Stimulated activated CD8-positive, alpha-beta memory T cell treated with anti-CD3 and anti-CD28 coated beads, Interleukin-12 subunit alpha, Interleukin-12 subunit beta, amount 100 ng/mL, for 4 hours (primary cell): ENCODE data around the gene FOXP4.

Source experiments
- DNase-seq: peaks from one replicate; pipeline ENCODE4 v3.0.0-alpha.2; 2020; ENCODE audit warnings: low read depth

Gene FOXP4

GRCh38 chr6:41522780-41523548 lies 23.2 kb upstream of the FOXP4 start:
- no peak for DNase-seq

- DNase-seq: no peak
Measured at GRCh38 chr6:41523915-41524633, 22.1 kb upstream of the FOXP4 start.

DNA sequence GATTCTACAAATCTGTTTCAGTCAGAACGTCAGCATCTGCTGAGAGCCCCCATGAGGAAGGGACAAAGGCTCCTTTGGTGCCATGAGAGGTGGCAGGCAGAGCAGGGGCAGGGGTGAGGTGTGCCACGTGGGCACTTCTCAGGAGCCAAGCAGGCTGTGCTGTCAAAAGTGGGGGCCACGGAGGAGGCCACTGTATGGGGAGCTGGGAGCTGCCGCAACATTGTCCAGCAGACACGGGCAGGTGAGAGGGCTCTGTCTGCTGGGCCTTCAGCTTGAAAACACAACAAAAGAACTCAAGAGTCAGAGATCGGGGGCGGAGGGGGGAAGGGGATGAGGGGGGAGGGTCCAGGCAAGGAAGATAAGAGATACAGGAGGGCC lies 21.6 kb upstream of the FOXP4 start:
- DNase-seq: no peak

- DNase-seq: no peak
Measured at GRCh38 chr6:41527721-41528408, 18.3 kb upstream of the FOXP4 start.

- DNase-seq: no peak
Measured at GRCh38 chr6:41528409-41528963, 17.7 kb upstream of the FOXP4 start.

- no peak for DNase-seq
Measured at GRCh38 chr6:41529049-41529448, 17.1 kb upstream of the FOXP4 start.

DNA sequence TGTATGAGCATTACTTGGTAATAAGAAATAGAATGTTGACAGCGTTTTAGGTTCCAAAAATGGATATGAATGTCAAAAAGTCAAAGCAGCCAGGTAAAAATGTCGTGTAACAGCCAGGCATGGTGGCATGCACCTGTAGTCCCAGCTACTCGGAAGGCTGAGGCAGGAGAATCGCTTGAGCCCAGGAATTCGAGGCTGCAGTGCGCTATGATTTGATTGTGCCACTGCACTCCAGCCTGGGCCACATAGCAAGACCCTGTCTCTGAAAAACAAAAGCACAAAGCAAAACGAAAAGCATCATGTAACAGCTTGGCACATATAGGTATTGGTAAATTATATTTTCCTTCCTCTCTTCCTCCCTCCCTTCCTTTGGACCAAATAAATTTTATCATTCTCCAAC lies 16.2 kb upstream of the FOXP4 start:
- no peak for DNase-seq

- no peak for DNase-seq
Measured at GRCh38 chr6:41530476-41530875, 15.7 kb upstream of the FOXP4 start.

- no peak for DNase-seq
Measured at GRCh38 chr6:41531016-41531415, 15.2 kb upstream of the FOXP4 start.

- peak; percentile 56 for DNase-seq
Measured at GRCh38 chr6:41531591-41532582, 14.3 kb upstream of the FOXP4 start.

GRCh38 chr6:41535766-41536165 lies 10.4 kb upstream of the FOXP4 start:
- DNase-seq: no peak

- no peak for DNase-seq
Measured at GRCh38 chr6:41536795-41537758, 9.1 kb upstream of the FOXP4 start.

DNA sequence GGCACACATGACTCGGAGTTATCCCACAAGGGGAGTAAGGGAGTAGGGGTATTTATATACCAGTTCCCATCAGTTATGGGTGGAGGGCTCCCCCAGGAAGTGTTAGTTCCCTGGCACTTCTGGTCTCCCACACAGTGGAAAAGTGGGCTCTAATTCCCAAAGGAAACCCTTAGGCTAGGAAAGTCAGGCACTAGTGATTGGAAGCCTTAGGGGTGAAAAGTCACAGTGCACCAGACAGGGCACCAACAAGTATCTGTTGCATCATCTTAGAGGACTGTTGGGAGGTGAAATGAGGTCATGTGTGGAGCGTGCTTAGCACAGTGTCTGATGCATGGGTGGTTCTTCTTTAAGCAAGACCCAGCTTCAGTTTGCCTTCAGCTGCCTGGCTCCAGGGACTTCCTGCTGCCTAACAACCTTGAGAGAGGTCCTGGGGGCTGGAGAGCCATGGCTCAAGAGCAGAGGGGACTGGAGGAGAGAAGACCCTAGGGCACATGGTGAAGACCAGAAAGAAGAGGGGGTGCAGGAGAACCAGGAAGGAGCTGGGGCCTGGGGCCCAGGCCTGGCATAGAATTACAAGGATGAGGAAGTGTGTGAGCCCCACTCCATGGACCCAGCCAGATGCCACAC lies 7.5 kb upstream of the FOXP4 start:
- no peak for DNase-seq

DNA sequence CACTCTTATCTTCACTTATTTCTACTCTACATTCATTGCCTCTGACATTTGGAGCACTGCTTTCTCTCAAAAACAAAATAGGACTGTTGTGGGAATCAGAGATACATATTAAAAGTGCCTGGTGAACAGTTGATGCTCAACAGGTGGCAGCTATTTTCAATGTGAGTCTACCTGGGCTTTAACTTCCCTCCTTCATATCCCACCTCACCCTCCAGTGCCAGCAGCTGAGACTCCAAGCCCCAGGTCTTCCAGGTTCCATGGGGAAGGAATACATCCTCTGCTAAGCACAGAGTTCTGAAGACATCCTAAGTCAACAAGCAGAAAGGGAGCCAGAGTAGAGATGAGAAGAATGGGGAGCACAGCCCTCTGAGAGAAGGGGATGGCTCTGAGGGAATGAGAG lies 7.0 kb upstream of the FOXP4 start:
- no peak for DNase-seq

DNA sequence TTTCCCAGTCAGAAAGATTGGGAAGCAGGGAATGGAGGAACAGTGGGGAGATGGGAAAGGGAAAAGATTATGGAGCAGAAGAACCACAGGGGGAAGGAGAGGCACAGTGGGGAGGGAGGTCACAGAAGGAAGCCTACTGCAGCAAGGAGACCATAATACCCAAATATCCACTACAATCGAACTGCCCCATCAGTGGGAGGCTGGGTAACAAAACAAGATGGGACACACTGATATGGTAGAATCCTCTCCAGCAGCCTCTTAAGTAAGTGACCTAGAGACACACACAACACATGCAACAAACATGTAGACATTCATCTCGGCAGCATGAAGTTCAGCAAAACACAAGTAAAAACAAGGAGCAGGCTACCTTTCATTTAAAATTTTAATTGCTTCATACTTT lies 4.8 kb upstream of the FOXP4 start:
- DNase-seq: no peak

GRCh38 chr6:41543087-41543486 lies 3.1 kb upstream of the FOXP4 start:
- no peak for DNase-seq

DNA sequence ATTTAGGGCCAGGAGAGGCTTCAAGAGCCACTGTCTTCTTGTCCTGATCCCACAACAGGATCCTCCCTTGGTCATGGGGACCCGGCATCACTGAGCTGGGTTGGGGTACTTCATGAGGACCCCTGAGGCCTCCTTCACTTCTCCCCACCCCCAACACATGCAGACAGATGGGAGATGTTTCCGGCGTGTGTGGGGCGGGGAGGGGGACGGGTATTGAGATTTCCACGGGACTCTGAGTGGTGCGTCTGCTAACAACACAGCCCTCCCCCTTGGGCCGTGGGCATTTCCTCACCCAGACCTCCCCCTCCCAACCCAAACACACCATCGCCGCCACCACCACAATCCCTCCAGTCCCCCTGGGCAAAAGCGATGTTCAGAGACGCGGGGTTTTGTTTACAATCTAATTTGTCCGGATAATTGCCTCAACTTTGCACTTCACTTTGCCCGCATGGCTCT lies 906 bp upstream of the FOXP4 start:
- DNase-seq: no peak

DNA sequence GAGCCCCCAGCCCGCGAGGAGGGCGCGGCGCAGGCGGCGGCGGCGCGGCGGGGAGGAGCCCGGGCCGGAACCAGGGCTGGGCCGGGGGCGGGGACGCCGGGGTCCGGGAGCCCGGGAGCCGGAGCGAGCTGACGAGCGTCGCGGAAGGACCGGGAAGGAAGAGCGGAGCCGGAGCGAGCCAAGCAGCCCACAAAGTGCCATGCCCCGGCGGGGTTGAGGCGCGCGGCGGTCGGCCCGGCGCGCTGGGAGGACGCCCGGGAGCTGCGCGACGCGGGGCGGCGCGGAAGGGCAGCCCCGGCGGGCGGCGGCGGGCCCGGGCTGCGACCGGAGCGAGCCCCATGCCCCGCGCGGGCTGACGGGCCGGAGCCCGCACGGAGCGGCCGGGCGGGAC lies 289 bp downstream of the FOXP4 start:
- no peak for DNase-seq

- DNase-seq: no peak
Measured at GRCh38 chr6:41546866-41547798, 951 bp downstream of the FOXP4 start.
